MM.1S (cell line): ENCODE data around the gene TXNDC11.

ENCODE experiments used
- DNase-seq: peaks from one replicate; pipeline ENCODE4 v3.0.0-alpha.2; 2015
- H2AFZ ChIP-seq: fragments of 300-600 bp; sonication (generic); 2 replicates; pipeline ENCODE4 v1.6.0; 2016; ENCODE audit warnings: antibody characterized with exemption, low read length
- H3F3A ChIP-seq: fragments of 300-600 bp; sonication (generic); 2 replicates; pipeline ENCODE4 v1.6.1; 2016; ENCODE audit warnings: mild to moderate bottlenecking, antibody characterized with exemption, low read length, moderate library complexity, mixed read lengths; ENCODE audit not compliant: insufficient read depth
- H3K27ac ChIP-seq: fragments of 300-600 bp; sonication (generic); 2 replicates; pipeline ENCODE4 v1.5.1; 2016; ENCODE audit warnings: mild to moderate bottlenecking, low read length
- H3K27me3 ChIP-seq: fragments of 300-600 bp; sonication (generic); replicated peaks from 2 replicates; pipeline ENCODE4 v1.6.0; 2016; ENCODE audit warnings: low read length; ENCODE audit not compliant: insufficient read depth
- H3K36me3 ChIP-seq: fragments of 300-600 bp; sonication (generic); replicated peaks from 2 replicates; pipeline ENCODE4 v1.6.1; 2016; ENCODE audit warnings: mild to moderate bottlenecking, low read length, mixed read lengths; ENCODE audit not compliant: insufficient read depth
- H3K4me1 ChIP-seq: fragments of 300-600 bp; sonication (generic); 2 replicates; pipeline ENCODE4 v1.6.1; 2016; ENCODE audit warnings: low read length, mixed read lengths
- H3K4me2 ChIP-seq: fragments of 300-600 bp; sonication (generic); 2 replicates; pipeline ENCODE4 v1.6.0; 2016; ENCODE audit warnings: low read depth, low read length
- H3K4me3 ChIP-seq: fragments of 300-600 bp; sonication (generic); 2 replicates; pipeline ENCODE4 v1.5.1; 2016; ENCODE audit warnings: low read length, mixed read lengths
- H3K79me2 ChIP-seq: fragments of 300-600 bp; sonication (generic); 2 replicates; pipeline ENCODE4 v1.6.1; 2016; ENCODE audit warnings: mixed run types, low read length, mixed read lengths
- H3K9ac ChIP-seq: fragments of 300-600 bp; sonication (generic); 2 replicates; pipeline ENCODE4 v1.6.1; 2016; ENCODE audit warnings: low read length, mixed read lengths
- H3K9me2 ChIP-seq: fragments of 300-600 bp; sonication (generic); replicated peaks from 2 replicates; pipeline ENCODE4 v1.6.1; 2016; ENCODE audit warnings: mild to moderate bottlenecking, low read length, mixed read lengths; ENCODE audit not compliant: insufficient read depth
- H3K9me3 ChIP-seq: fragments of 300-600 bp; sonication (generic); replicated peaks from 2 replicates; pipeline ENCODE4 v1.6.1; 2016; ENCODE audit warnings: mild to moderate bottlenecking, low read length, mixed read lengths; ENCODE audit not compliant: insufficient read depth
- H4K20me1 ChIP-seq: fragments of 300-600 bp; sonication (generic); 2 replicates; pipeline ENCODE4 v1.6.1; 2016; ENCODE audit warnings: mild to moderate bottlenecking, low read length, moderate library complexity, mixed read lengths; ENCODE audit not compliant: insufficient read depth
- EZH2 ChIP-seq: fragments of 300-600 bp; sonication (generic); optimal IDR thresholded peaks from 2 replicates; pipeline ENCODE3; 2017; ENCODE audit warnings: low read depth, mild to moderate bottlenecking, antibody characterized with exemption, low read length, mixed read lengths
- EZH2phosphoT487 ChIP-seq: fragments of 300-600 bp; sonication (generic); IDR thresholded peaks from 2 replicates; pipeline ENCODE4 v1.6.1; 2018; ENCODE audit warnings: antibody characterized with exemption, low read length
- TF ChIP-seq, protein P1 (sequence below): fragments of 300-600 bp; sonication (generic); IDR thresholded peaks from 2 replicates; pipeline ENCODE4 v1.5.1; 2016; ENCODE audit warnings: antibody characterized with exemption, low read length, mixed read lengths

The TXNDC11 gene

DNA sequence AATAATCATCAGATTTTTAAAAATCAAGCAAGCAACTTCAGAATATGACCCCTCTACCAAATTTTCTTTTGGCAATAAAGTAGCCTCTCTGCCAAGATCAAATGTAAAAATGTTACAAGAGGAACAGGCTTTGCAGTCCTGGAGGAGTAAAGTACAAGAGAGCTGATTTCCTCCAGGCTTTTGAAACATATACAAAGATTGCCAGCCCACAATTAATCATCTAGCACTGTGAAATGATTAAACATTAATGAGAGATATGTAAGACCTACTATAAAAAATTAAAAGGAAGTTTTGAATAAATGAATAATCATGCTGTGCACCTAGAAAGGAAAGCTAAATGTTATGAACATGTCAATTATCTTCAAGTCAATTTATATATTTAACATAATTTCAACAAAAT, 26.3 kb downstream of the TXNDC11 start:
- TF ChIP-seq, protein P1, sequence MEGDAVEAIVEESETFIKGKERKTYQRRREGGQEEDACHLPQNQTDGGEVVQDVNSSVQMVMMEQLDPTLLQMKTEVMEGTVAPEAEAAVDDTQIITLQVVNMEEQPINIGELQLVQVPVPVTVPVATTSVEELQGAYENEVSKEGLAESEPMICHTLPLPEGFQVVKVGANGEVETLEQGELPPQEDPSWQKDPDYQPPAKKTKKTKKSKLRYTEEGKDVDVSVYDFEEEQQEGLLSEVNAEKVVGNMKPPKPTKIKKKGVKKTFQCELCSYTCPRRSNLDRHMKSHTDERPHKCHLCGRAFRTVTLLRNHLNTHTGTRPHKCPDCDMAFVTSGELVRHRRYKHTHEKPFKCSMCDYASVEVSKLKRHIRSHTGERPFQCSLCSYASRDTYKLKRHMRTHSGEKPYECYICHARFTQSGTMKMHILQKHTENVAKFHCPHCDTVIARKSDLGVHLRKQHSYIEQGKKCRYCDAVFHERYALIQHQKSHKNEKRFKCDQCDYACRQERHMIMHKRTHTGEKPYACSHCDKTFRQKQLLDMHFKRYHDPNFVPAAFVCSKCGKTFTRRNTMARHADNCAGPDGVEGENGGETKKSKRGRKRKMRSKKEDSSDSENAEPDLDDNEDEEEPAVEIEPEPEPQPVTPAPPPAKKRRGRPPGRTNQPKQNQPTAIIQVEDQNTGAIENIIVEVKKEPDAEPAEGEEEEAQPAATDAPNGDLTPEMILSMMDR: no peak
- TF ChIP-seq EZH2phosphoT487 (no peak), EZH2 (no peak)
- Histone ChIP-seq H3K9ac (peak overlapping the region; percentile 41), H3K4me1 (peaks cover 81% of the 10 kb centered on the region), H3K4me3 (peak overlapping the region; percentile 28; the same call in 1 of the 2 replicates), H3F3A (peaks cover 98% of the 10 kb centered on the region), H3K36me3 (peaks cover 31% of the 10 kb centered on the region), H3K79me2 (peaks cover 99% of the 10 kb centered on the region), H3K4me2 (peak overlapping the region; percentile 72), H3K27ac (peak overlapping the region; percentile 76), H3K9me2 (no peaks in the 10 kb centered on the region), H2AFZ (no peak overlapping the region), H3K9me3 (no peaks in the 10 kb centered on the region), H3K27me3 (no peaks in the 10 kb centered on the region), H4K20me1 (peaks cover 8% of the 10 kb centered on the region; the same call in 1 of the 2 replicates)
- no peak for DNase-seq

DNA sequence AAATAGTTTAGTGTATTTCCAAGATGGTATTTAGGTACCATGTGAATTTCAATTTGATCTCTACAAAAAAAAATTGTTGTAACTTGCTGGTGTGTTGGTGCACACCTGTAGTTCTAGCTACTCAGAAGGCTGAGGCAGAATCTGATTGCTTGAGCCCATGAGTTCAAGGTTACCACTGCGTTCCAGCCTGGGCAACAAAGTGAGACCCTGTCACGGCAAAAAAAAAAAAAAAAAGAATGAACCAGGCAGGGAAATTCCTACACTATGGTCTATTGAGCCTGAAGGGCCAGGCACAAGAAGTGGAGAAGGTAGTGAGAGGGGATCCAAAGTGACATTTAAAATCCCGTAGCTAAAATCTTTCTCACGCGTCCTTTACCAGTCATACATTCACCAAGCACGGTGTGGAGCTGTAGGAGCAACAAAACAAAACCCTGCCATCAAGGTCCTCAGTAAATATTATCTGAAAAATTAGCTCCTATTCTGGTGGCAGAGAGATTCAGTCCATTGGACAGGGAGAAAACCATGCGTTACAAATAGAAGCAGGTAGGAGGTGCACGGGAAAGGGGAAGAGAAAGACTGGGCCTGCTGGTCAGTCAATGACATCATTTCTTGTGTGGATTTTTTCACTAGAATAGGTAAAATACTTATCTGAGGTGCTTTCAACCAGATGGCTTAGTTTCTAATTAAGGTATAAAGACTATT, 27.3 kb downstream of the TXNDC11 start:
- H4K20me1 ChIP-seq: peaks cover 13% of the 10 kb centered on the region; the same call in 1 of the 2 replicates
- H3K79me2 ChIP-seq: peaks cover 100% of the 10 kb centered on the region
- no peak overlapping the region for H3K9ac ChIP-seq
- H3K4me1 ChIP-seq: peaks cover 85% of the 10 kb centered on the region
- H3K9me2 ChIP-seq: no peaks in the 10 kb centered on the region
- peaks cover 98% of the 10 kb centered on the region for H3F3A ChIP-seq
- no peak overlapping the region for H3K4me3 ChIP-seq
- no peak for TF ChIP-seq EZH2phosphoT487
- TF ChIP-seq, protein P1: peak; percentile 9; the same call in 1 of the 2 replicates
- H3K36me3 ChIP-seq: peaks cover 32% of the 10 kb centered on the region
- peak overlapping the region; percentile 11; the same call in 1 of the 2 replicates for H3K4me2 ChIP-seq
- peak overlapping the region; percentile 76; the same call in 1 of the 2 replicates for H3K27ac ChIP-seq
- no peak for DNase-seq
- no peaks in the 10 kb centered on the region for H3K27me3 ChIP-seq
- no peaks in the 10 kb centered on the region for H3K9me3 ChIP-seq
- no peak overlapping the region for H2AFZ ChIP-seq

DNA sequence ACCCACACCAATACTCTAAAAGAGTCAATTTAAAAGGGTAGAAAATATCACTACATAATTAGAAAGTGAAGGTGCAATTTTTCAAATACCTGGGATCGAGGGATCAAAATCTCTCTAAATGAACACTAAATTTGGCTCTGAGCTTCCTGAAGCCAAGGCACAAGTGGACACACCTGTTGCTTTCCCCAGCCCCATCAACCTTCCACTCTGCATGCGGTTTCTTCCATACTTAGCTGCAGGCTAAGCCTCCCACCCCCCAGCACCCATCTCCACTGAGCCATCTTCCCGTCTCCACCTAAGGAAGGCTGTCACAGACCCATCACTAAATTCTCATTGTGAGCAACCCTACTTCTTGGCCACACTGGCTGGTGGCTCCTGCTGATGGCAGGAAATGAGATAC, 30.5 kb downstream of the TXNDC11 start:
- Histone ChIP-seq H3K27ac (peak overlapping the region; percentile 41; the same call in 1 of the 2 replicates), H3K36me3 (peaks cover 35% of the 10 kb centered on the region), H3K27me3 (no peaks in the 10 kb centered on the region), H3K9ac (no peak overlapping the region), H3K9me2 (no peaks in the 10 kb centered on the region), H3K4me1 (peaks cover 86% of the 10 kb centered on the region), H3K9me3 (no peaks in the 10 kb centered on the region), H3K79me2 (peaks cover 98% of the 10 kb centered on the region), H3F3A (peaks cover 96% of the 10 kb centered on the region), H3K4me3 (no peak overlapping the region), H4K20me1 (peaks cover 10% of the 10 kb centered on the region; the same call in 1 of the 2 replicates), H2AFZ (no peak overlapping the region), H3K4me2 (no peak overlapping the region; the same call in 1 of the 2 replicates)
- no peak for DNase-seq
- TF ChIP-seq, protein P1: no peak
- TF ChIP-seq EZH2phosphoT487: no peak
- TF ChIP-seq EZH2: no peak
